ENCODE data around the gene SP5. TPM values are rescaled to one million over a fixed set of nuclear protein-coding genes. Genes with fewer than 3 reads are reported as not detected.
"Not testable (repeated sequence)": the region's sequence is repeated elsewhere in the genome, so short reads cannot be mapped to it uniquely, and the experiment has no call there.

SP5 gene
- total RNA-seq, 2 donors from 2014 or later, result 0.33 TPM; not detected in 1

GRCh38 chr2:170722301-170722700, 7.2 kb downstream of the SP5 start:
- no peaks in the 10 kb centered on the region for H3K9me3 ChIP-seq
- H3K4me1 ChIP-seq, result peaks cover 0 to 3% of the 10 kb centered on the region in 2 donors
- no peak overlapping the region for H3K27ac ChIP-seq
- H3K27me3 ChIP-seq, result peaks cover 5 to 8% of the 10 kb centered on the region in 2 donors
- no peaks in the 10 kb centered on the region for H3K36me3 ChIP-seq
- no peak overlapping the region for H3K4me3 ChIP-seq
- no peak for DNase-seq (ENCODE audit: low spot score)
- no peak for TF ChIP-seq CTCF (IDR thresholded peaks at IDR 0.05)

DNA sequence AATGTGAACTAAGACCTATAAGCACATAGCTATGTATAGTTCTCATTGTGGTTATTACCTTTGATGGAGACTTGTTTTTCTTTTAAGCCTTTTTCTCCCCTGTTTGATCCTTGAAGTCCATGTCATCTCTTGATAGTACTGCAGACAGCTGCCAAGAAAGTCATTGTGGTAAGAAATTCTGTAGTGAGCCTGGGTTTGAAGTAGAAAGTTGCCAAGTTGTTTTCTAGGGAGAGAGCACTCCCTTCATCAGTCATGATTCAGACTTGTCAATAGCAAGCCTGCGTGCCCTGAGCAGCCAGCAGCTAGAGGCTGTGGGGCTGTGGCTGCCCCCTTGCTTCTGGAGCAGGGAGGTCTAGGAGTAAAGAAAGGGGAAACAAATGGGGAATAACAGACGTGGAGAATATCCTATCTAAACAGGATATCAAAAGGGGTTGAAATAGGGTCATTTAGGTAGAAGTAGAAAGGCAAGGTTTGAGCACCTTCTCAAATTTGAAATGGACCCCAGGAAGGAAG, 8.4 kb downstream of the SP5 start:
- no peak for DNase-seq (ENCODE audit: low spot score)
- H3K4me1 ChIP-seq, result no peaks in the 10 kb centered on the region
- H3K27me3 ChIP-seq, result peaks cover 0 to 4% of the 10 kb centered on the region in 2 donors
- TF ChIP-seq CTCF (IDR thresholded peaks at IDR 0.05), result no peak
- no peak overlapping the region for H3K27ac ChIP-seq
- H3K9me3 ChIP-seq, result no peaks in the 10 kb centered on the region
- no peaks in the 10 kb centered on the region for H3K36me3 ChIP-seq
- no peak overlapping the region for H3K4me3 ChIP-seq

DNA sequence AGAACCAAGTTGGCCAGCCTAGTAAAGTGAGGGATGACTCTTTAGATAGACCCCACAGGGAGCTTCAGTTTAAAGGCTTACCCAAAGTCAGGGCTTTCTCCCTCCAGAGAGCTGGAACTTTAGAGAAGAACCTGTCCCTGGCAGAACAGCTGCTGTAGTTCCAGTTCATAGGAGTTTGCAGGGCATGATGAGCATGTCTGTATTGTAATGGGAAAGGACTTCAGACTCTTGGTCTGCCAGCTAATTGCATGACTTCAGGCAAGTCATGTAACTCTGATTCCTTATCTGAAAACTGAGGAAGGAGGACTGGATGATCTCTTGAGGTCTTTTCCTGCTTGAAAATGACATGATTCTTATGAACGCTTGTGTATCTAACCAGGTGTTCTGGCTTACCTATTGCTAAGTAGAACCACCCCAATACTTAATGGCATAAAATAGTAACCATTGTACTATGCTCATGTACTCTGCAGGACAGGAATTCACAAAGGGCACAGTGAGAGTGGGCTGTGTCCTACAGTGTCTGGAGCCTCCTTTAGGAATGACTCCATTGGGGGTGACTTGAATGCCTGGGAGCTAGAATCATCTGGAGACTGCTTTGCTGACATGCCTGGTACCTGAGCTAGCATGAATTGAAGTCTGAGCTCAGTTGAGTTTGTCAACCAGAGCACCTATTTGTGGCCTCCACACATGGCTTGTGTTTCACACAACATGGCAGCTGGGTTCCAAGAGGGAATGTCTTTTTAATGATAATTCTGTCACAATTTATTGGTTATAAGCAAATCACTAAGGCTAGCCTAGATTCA, 18.9 kb downstream of the SP5 start:
- no peaks in the 10 kb centered on the region for H3K9me3 ChIP-seq
- no peaks in the 10 kb centered on the region for H3K27me3 ChIP-seq
- no peak overlapping the region for H3K4me3 ChIP-seq
- H3K27ac ChIP-seq, result no peak overlapping the region
- TF ChIP-seq CTCF (IDR thresholded peaks at IDR 0.05), result no peak
- no peaks in the 10 kb centered on the region for H3K4me1 ChIP-seq
- H3K36me3 ChIP-seq, result no peaks in the 10 kb centered on the region
- DNase-seq (ENCODE audit: low spot score), result no peak

DNA sequence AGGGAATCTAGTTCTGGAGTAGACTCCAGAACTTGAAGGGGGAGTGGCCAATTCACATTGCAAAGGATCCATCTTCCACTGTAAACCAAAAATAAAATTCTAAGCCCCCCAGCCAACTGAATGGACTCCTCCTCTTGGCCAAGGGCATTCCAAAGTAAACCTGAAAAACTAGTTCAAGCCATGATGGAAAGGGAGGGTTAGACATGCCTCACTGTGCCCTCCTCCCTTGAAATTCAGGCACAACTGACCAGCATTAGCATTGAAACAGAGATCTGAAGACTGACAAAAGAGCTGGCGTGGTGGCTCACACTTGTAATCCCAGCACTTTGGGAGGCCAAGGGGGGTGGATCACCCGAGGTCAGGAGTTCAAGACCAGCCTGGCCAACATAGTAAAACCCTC, 19.5 kb downstream of the SP5 start:
- H3K9me3 ChIP-seq; H3K4me3 ChIP-seq; H3K27me3 ChIP-seq; DNase-seq (ENCODE audit: low spot score); H3K27ac ChIP-seq; H3K36me3 ChIP-seq; H3K4me1 ChIP-seq: not testable (repeated sequence)

DNA sequence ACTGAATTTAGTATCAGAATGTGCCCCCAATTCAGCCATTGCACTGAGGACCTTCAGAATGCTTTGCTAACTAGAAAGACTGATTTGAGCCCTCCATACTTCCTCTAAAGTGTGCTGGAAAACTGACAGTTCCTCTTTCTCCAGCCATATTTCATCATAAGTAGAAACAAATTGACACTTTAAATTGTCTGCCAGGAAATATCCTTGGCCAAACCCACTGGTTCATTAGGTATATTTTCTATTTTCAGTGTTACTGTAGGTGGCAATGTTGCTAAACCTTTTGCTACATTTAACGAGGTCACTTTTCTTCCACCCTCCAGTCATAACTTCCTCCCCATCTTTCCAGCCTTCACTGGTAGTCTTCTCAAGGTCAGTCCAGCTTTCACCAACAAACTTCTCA, 21.5 kb downstream of the SP5 start:
- Histone ChIP-seq H3K4me3 (no peak overlapping the region), H3K27ac (no peak overlapping the region), H3K9me3 (no peaks in the 10 kb centered on the region), H3K27me3 (no peaks in the 10 kb centered on the region), H3K36me3 (no peaks in the 10 kb centered on the region), H3K4me1 (no peaks in the 10 kb centered on the region)
- TF ChIP-seq CTCF (IDR thresholded peaks at IDR 0.05), result no peak
- DNase-seq (ENCODE audit: low spot score), result no peak

DNA sequence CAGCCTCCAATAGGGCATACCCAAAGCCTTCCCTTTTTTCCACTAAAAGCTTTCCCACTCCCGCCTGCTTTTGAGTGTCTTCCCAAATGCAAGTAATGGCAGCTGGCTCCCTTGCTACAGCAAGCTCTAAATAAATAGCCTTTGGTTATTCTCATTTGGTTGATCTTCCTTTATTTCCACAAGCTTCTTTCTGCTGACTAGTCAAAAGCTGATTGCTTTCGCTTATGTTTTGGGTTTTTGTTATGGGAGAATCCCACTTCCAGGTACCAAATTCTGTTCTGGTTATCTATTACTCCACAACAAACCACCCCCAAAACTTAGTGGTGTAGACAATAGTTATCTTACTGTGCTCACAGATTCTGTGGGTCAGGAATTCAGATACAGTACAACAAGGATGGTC, 22.3 kb downstream of the SP5 start:
- TF ChIP-seq CTCF (IDR thresholded peaks at IDR 0.05), result no peak
- Histone ChIP-seq H3K36me3 (no peaks in the 10 kb centered on the region), H3K27ac (no peak overlapping the region), H3K4me1 (no peaks in the 10 kb centered on the region), H3K4me3 (no peak overlapping the region), H3K27me3 (no peaks in the 10 kb centered on the region), H3K9me3 (no peaks in the 10 kb centered on the region)
- no peak for DNase-seq (ENCODE audit: low spot score)
